ENCODE measurements around the gene SUB1. TPM values are rescaled to one million over a fixed set of nuclear protein-coding genes. Genes with fewer than 3 reads are reported as not detected.

SUB1 gene
- polyA plus RNA-seq, 1 donor from 2014 or later = 1,107 TPM

DNA sequence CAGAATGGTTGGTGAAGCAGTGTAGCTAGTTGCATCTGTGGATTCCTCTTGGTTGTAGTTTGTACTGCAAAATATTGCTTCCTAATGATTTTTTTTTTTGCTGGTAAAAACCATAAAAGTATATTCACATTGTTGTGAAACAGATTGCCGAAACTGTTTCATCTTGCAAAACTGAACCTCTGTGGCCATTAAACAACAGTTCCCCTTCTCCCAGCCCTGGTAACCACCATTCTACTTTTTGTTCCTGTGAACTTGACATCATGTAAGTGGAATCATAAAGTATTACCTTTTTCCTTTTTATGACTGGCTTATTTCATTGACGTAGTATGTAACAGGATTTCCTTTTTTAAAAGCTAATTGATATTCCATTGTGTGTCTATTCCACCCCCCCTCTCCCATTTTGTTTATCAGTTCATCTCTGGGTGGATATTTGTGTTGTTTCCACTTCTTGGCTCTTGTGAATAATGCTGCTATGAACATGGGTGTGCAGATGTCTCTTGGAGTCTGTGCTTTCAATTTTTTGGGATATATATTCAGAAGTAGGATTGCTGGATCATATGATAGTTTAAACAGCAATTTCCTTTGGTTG is 11.8 kb downstream of the SUB1 start:
- H2AFZ ChIP-seq (ENCODE audit: low read depth, low read length) = no peak overlapping the region
- no peaks in the 10 kb centered on the region for H3K9me3 ChIP-seq (ENCODE audit: low read length)
- H3K4me2 ChIP-seq (ENCODE audit: low read length) = no peak overlapping the region
- no peaks in the 10 kb centered on the region for H3K9me2 ChIP-seq (ENCODE audit: insufficient read depth, low read length)
- peaks cover 51% of the 10 kb centered on the region for H3K79me2 ChIP-seq (replicated peaks; ENCODE audit: insufficient read depth, low read length)
- no peaks in the 10 kb centered on the region for H3F3A ChIP-seq (ENCODE audit: insufficient read depth, low read length, poor library complexity, severe bottlenecking)
- H3K9ac ChIP-seq (ENCODE audit: low read length) = no peak overlapping the region
- no peak for TF ChIP-seq TAF1 (IDR thresholded peaks at IDR 0.05; ENCODE audit: low read depth)
- TF ChIP-seq POLR2AphosphoS5 (IDR thresholded peaks at IDR 0.05) = no peak
- TF ChIP-seq EP300 (conservative IDR thresholded peaks at IDR 0.05; ENCODE audit: poor library complexity, severe bottlenecking) = no peak
- TF ChIP-seq, protein P1, sequence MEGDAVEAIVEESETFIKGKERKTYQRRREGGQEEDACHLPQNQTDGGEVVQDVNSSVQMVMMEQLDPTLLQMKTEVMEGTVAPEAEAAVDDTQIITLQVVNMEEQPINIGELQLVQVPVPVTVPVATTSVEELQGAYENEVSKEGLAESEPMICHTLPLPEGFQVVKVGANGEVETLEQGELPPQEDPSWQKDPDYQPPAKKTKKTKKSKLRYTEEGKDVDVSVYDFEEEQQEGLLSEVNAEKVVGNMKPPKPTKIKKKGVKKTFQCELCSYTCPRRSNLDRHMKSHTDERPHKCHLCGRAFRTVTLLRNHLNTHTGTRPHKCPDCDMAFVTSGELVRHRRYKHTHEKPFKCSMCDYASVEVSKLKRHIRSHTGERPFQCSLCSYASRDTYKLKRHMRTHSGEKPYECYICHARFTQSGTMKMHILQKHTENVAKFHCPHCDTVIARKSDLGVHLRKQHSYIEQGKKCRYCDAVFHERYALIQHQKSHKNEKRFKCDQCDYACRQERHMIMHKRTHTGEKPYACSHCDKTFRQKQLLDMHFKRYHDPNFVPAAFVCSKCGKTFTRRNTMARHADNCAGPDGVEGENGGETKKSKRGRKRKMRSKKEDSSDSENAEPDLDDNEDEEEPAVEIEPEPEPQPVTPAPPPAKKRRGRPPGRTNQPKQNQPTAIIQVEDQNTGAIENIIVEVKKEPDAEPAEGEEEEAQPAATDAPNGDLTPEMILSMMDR (IDR thresholded peaks at IDR 0.05; ENCODE audit: poor library complexity, severe bottlenecking) = no peak
- TF ChIP-seq MXI1 (conservative IDR thresholded peaks at IDR 0.05; ENCODE audit: poor library complexity, severe bottlenecking) = no peak
- no peak for TF ChIP-seq REST (IDR thresholded peaks at IDR 0.05; ENCODE audit: borderline replicate concordance)
- no peak for TF ChIP-seq RAD21 (conservative IDR thresholded peaks at IDR 0.05)
- TF ChIP-seq EZH2 (IDR thresholded peaks at IDR 0.05; ENCODE audit: borderline replicate concordance, insufficient read depth, low read length, poor library complexity, severe bottlenecking) = no peak
- TF ChIP-seq SMC3 (conservative IDR thresholded peaks at IDR 0.05; ENCODE audit: poor library complexity) = no peak
- no peak overlapping the region for H3K27ac ChIP-seq (ENCODE audit: low read length)
- H3K4me3 ChIP-seq (ENCODE audit: low read length) = no peak overlapping the region
- H4K20me1 ChIP-seq (ENCODE audit: insufficient read depth) = peaks cover 26% of the 10 kb centered on the region
- no peaks in the 10 kb centered on the region for H3K27me3 ChIP-seq (ENCODE audit: insufficient read depth, low read depth, low read length)
- peaks cover 13% of the 10 kb centered on the region for H3K36me3 ChIP-seq (ENCODE audit: insufficient read depth, low read length)

GRCh38 chr5:32598260-32598937 is 13.0 kb downstream of the SUB1 start:
- Histone ChIP-seq H3K4me2 (ENCODE audit: low read length) (no peak overlapping the region), H3K9ac (ENCODE audit: low read length) (no peak overlapping the region), H3K36me3 (ENCODE audit: insufficient read depth, low read length) (peaks cover 13% of the 10 kb centered on the region), H3K4me3 (ENCODE audit: low read length) (no peak overlapping the region), H3K9me3 (ENCODE audit: low read length) (no peaks in the 10 kb centered on the region), H4K20me1 (ENCODE audit: insufficient read depth) (peaks cover 26% of the 10 kb centered on the region), H3K9me2 (ENCODE audit: insufficient read depth, low read length) (no peaks in the 10 kb centered on the region), H2AFZ (ENCODE audit: low read depth, low read length) (no peak overlapping the region), H3F3A (ENCODE audit: insufficient read depth, low read length, poor library complexity, severe bottlenecking) (no peaks in the 10 kb centered on the region), H3K79me2 (replicated peaks; ENCODE audit: insufficient read depth, low read length) (peaks cover 42% of the 10 kb centered on the region), H3K27me3 (ENCODE audit: insufficient read depth, low read depth, low read length) (no peaks in the 10 kb centered on the region), H3K27ac (ENCODE audit: low read length) (no peak overlapping the region)
- TF ChIP-seq REST (IDR thresholded peaks at IDR 0.05; ENCODE audit: borderline replicate concordance) (no peak), SMC3 (conservative IDR thresholded peaks at IDR 0.05; ENCODE audit: poor library complexity) (no peak), MXI1 (conservative IDR thresholded peaks at IDR 0.05; ENCODE audit: poor library complexity, severe bottlenecking) (no peak), EP300 (conservative IDR thresholded peaks at IDR 0.05; ENCODE audit: poor library complexity, severe bottlenecking) (no peak), POLR2AphosphoS5 (IDR thresholded peaks at IDR 0.05) (no peak), RAD21 (conservative IDR thresholded peaks at IDR 0.05) (no peak), EZH2 (IDR thresholded peaks at IDR 0.05; ENCODE audit: borderline replicate concordance, insufficient read depth, low read length, poor library complexity, severe bottlenecking) (no peak), TAF1 (IDR thresholded peaks at IDR 0.05; ENCODE audit: low read depth) (no peak)
- TF ChIP-seq, protein P1 (IDR thresholded peaks at IDR 0.05; ENCODE audit: poor library complexity, severe bottlenecking) = no peak
